ENCODE measurements around the gene CWF19L1.

DNA sequence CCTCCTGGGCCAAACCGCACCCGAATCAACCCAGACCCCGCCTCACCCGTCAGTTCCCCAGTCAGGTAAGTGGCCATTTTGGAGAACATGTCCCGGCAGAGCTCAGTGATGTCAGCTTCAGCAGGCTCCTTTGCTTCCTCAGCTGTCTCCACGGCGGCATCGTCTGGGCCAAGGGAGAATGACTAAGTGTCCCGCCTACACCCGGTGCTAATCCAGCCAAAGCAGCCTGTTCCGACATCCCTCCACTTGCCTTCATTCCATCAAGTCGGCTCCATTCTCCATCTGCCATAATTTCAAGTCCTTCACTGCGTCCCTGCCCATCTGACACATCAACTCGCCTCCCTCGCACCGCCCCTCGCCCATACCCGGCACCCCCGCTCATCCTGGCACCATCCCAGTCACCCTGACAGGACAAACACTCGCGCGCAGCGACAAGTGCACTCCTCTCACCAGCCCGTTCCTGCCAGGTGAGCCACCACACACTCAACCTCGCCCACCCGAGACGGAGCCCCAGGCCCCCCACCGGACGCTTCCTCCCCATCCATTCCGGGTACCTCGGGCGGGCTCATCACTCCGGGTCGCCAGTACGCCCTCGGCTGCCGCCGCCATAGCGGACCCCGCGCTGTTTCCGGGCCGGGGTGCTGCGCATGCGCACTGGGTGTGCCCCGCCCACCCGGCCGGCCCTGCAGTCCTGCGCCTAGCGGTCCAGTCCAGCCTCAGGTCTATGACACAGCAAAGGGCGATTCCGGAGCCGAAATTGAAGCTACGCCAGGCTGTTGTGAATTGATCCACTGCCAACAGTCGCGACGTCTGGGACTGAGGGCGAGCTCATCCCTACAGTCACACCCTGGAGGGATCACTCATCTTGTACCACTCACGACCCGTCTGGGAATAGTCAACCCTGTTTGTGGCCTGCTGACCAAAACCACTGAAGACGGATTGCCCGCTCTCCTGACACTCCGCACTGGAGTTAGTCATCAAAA, 18.9 kb upstream of the CWF19L1 start, which contains the start of gene BLOC1S2:
- peak; percentile 87 for TF ChIP-seq POLR2AphosphoS5 (IDR thresholded peaks at IDR 0.05; ENCODE audit: low read depth, low read length)
- peak; percentile 93 for TF ChIP-seq TAF1 (IDR thresholded peaks at IDR 0.05; ENCODE audit: borderline replicate concordance, low read depth, low read length)
- peak; percentile 93 for TF ChIP-seq POLR2A (IDR thresholded peaks at IDR 0.05; ENCODE audit: low read depth, low read length)

Data from GM12892 (cell line).